GM03348 (cell line): ENCODE data around the gene MGAT2.
"Not testable (repeated sequence)": the region's sequence is repeated elsewhere in the genome, so short reads cannot be mapped to it uniquely, and the experiment has no call there.

ENCODE experiments used
- DNase-seq: peaks from one replicate; pipeline ENCODE4 v3.0.0; 2012; ENCODE audit warnings: low spot score

The MGAT2 gene

GRCh38 chr14:49620182-49621113, at the start of gene MGAT2, which contains the start of gene RPL36AL:
MGAT2 (plus strand) TSS chr14:49620799; CDS start chr14:49621269, 470 bp downstream.
RPL36AL (minus strand) TSS chr14:49620626; CDS start chr14:49619104, 1,522 bp downstream.
- peak; percentile 99 for DNase-seq

- DNase-seq = no peak
These were observed 46.6 kb upstream of the MGAT2 start for GRCh38 chr14:49574038-49574437.

GRCh38 chr14:49578141-49578540, 42.5 kb upstream of the MGAT2 start:
- DNase-seq = no peak

- no peak for DNase-seq
These were observed 40.8 kb upstream of the MGAT2 start for GRCh38 chr14:49579841-49580240.

GRCh38 chr14:49581209-49582112, 39.1 kb upstream of the MGAT2 start:
- DNase-seq = no peak

- DNase-seq = no peak
These were observed 38.3 kb upstream of the MGAT2 start for GRCh38 chr14:49582113-49582977.

GRCh38 chr14:49583629-49584028, 37.0 kb upstream of the MGAT2 start:
- no peak for DNase-seq

- no peak for DNase-seq
These were observed 36.5 kb upstream of the MGAT2 start for GRCh38 chr14:49584058-49584457.

- not testable (repeated sequence) for DNase-seq
These were observed 35.5 kb upstream of the MGAT2 start for GRCh38 chr14:49584981-49585640.

- peak; percentile 96 for DNase-seq
These were observed 34.6 kb upstream of the MGAT2 start, which contains the start of gene RPS29 for GRCh38 chr14:49585803-49586672. RPS29 (minus strand) TSS chr14:49586380; CDS start chr14:49586346, 34 bp downstream.

- DNase-seq = peak; percentile 65
These were observed 33.7 kb upstream of the MGAT2 start for GRCh38 chr14:49586673-49587460.

- no peak for DNase-seq
These were observed 31.2 kb upstream of the MGAT2 start for GRCh38 chr14:49589387-49589786.

- DNase-seq = no peak
These were observed 27.6 kb upstream of the MGAT2 start for GRCh38 chr14:49593016-49593415.

- peak; percentile 16 for DNase-seq
These were observed 26.1 kb upstream of the MGAT2 start for GRCh38 chr14:49594347-49595091.

GRCh38 chr14:49598189-49598484, 22.5 kb upstream of the MGAT2 start:
- DNase-seq = peak; percentile 12

GRCh38 chr14:49598485-49599300, 21.9 kb upstream of the MGAT2 start, which contains the start of gene LRR1:
LRR1 (plus strand) TSS chr14:49598940; CDS start chr14:49599021, 81 bp downstream.
- DNase-seq = peak; percentile 87

- DNase-seq = no peak
These were observed 13.0 kb upstream of the MGAT2 start for GRCh38 chr14:49607583-49607982.

- no peak for DNase-seq
These were observed 8.3 kb upstream of the MGAT2 start for GRCh38 chr14:49612251-49612650.
